AG04450 (cell line): ENCODE data around the gene FAHD2A. TPM values are rescaled to one million over a fixed set of nuclear protein-coding genes. Genes with fewer than 3 reads are reported as not detected.
"Not testable (repeated sequence)": the region's sequence is repeated elsewhere in the genome, so short reads cannot be mapped to it uniquely, and the experiment has no call there.

ENCODE experiments used
- CTCF ChIA-PET: fragments of 300-600, 350-600 bp; formaldehyde crosslinking; extraction: SDS; loops from one replicate; lab custom pipeline; 2022; ENCODE audit warnings: antibody characterized with exemption, inconsistent platforms; lab: Charles Lee
- POLR2A ChIA-PET: fragments of 350-600 bp; formaldehyde crosslinking; extraction: SDS; loops from one replicate; lab custom pipeline; 2021; ENCODE audit warnings: antibody characterized with exemption, inconsistent platforms; lab: Yijun Ruan, JAX
- DNase-seq: peaks from one replicate; pipeline ENCODE4 v3.0.0-alpha.2; 2011; ENCODE audit warnings: low read depth, low spot score
- H3K27ac ChIP-seq: one replicate; pipeline ENCODE4 v1.5.1; 2012; ENCODE audit warnings: low read depth, low read length, control low read depth
- H3K27me3 ChIP-seq: one replicate; pipeline ENCODE4 v1.6.0; 2012; ENCODE audit warnings: low read length; ENCODE audit not compliant: control insufficient read depth, insufficient read depth
- H3K4me3 ChIP-seq: 2 replicates; pipeline ENCODE4 v1.5.1; 2011; ENCODE audit warnings: mild to moderate bottlenecking, low read depth, low read length, control low read depth
- H3K9me3 ChIP-seq: 2 replicates; pipeline ENCODE4 v1.5.1; 2012; ENCODE audit warnings: low read length; ENCODE audit not compliant: control insufficient read depth, insufficient read depth
- polyA plus RNA-seq: library from polyadenylated mRNA; depleted of rRNA; stranded (reverse); fragments of >200 nt; gene quantifications from 2 replicates; pipeline ENCODE4 v1.2.3, GENCODE V29; 2011
- TF ChIP-seq, protein P1 (sequence below): IDR thresholded peaks from 2 replicates; pipeline ENCODE4 v1.5.1; 2011; ENCODE audit warnings: low read depth, low read length, control low read depth, inconsistent platforms

The FAHD2A gene
- polyA plus RNA-seq, 1 experiment, result 24.9 TPM

GRCh38 chr2:95376311-95377215 lies 25.9 kb upstream of the FAHD2A start:
- H3K9me3 ChIP-seq, result no peaks in the 10 kb centered on the region
- TF ChIP-seq, protein P1, sequence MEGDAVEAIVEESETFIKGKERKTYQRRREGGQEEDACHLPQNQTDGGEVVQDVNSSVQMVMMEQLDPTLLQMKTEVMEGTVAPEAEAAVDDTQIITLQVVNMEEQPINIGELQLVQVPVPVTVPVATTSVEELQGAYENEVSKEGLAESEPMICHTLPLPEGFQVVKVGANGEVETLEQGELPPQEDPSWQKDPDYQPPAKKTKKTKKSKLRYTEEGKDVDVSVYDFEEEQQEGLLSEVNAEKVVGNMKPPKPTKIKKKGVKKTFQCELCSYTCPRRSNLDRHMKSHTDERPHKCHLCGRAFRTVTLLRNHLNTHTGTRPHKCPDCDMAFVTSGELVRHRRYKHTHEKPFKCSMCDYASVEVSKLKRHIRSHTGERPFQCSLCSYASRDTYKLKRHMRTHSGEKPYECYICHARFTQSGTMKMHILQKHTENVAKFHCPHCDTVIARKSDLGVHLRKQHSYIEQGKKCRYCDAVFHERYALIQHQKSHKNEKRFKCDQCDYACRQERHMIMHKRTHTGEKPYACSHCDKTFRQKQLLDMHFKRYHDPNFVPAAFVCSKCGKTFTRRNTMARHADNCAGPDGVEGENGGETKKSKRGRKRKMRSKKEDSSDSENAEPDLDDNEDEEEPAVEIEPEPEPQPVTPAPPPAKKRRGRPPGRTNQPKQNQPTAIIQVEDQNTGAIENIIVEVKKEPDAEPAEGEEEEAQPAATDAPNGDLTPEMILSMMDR, result no peak
- no peak overlapping the region for H3K4me3 ChIP-seq
- H3K27ac ChIP-seq, result no peak overlapping the region
- CTCF ChIA-PET, result no interaction called here
- POLR2A ChIA-PET, result no interaction called here
- no peak for DNase-seq
- H3K27me3 ChIP-seq, result peaks cover 2% of the 10 kb centered on the region

DNA sequence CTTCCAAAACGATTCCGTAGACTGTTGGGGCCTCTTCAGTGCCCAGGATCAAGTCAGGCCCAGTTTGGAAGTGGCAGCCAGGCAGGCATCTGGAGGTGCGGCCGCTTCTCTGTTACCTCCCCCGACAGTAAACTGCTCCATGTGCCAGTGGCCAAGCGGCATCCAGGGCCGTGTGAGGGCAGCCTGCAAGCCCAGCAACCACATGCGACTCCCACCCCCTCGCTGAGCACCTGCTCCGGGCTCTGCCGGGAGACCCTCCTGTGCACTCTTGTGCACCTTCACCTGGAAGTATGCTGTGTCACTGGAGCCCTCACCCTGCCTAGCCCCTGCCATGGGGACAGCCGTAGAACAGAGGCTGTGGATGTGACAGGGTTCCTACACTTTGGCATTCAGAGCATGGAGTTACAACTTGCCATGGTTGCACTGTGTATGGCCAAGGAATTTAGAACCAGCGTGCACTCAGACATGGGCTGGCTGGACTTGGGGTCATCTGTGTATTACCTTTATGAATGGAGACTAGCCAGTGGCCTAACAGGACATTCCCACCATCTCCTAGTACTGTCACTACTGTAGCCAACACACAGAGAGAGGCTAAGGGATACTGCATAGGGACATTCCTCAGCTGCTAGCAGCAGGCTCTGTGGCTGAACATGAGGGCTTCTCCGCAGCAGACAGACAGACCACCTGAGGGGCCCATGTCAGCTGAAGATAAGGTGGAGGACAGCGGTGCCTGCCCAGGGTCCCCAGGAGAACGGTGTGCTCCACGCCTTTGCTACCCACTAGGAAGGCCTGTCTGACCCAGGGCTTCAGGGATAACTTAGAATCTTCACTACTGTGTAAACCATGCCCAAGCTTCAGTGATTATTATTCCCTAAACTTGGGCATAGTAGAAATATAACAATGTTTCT lies 25.0 kb upstream of the FAHD2A start:
- H3K9me3 ChIP-seq, result no peaks in the 10 kb centered on the region
- CTCF ChIA-PET, result interaction anchor here (4.1 kb wide), 1 partner anchor 12 kb away, joined by 15 read pairs; no protein-coding TSS in a partner anchor
- peaks cover 2% of the 10 kb centered on the region for H3K27me3 ChIP-seq
- TF ChIP-seq, protein P1, result no peak
- POLR2A ChIA-PET, result no interaction called here
- no peak for DNase-seq
- no peak overlapping the region for H3K4me3 ChIP-seq
- no peak overlapping the region for H3K27ac ChIP-seq

DNA sequence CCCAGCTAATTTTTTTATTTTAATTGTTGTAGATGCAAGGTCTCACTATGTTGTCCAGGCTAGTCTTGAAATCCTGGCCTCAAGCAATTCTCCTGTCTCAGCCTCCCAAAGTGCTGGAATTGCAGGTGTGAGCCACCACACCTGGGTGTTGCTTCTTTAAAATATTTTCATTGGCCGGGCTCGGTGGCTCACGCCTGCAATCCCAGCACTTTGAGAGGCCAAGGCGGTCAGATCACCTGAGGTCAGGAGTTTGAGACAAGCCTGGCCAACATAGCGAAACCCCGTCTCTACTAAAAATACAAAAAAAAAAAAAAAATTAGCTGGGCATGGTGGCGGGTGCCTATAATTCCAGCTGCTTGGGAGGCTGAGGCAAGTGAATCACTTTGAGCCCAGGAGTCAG lies 24.2 kb upstream of the FAHD2A start:
- CTCF ChIA-PET, result interaction anchor here (4.1 kb wide), 1 partner anchor 11 kb away, joined by 15 read pairs; no protein-coding TSS in a partner anchor
- H3K9me3 ChIP-seq, H3K27ac ChIP-seq, H3K27me3 ChIP-seq, POLR2A ChIA-PET, H3K4me3 ChIP-seq, DNase-seq: not testable (repeated sequence)

DNA sequence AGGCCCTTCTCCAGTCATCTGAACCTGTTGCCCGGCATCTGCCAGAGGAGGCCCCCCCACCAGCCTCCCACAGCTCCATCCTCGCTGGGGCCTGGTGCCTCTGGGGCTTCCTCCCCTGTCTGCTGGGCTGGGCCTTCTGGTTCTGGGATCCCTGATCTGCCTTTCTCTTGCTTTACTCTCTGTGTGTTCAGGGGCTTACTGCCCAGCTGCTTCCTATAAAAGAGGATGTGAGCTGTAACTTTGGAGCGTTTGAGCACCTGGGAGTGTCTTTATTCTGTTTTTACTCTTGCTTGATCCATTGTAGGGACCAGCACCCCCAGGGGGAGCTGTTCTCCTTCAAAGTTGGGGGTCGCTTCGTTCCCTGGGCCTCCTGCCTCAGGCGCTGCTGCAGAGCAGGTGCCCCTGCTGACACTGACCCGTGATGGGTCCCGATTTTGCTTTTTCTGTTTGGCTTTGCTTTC lies 23.1 kb upstream of the FAHD2A start:
- Histone ChIP-seq H3K9me3 (no peaks in the 10 kb centered on the region), H3K4me3 (no peak overlapping the region), H3K27ac (no peak overlapping the region), H3K27me3 (peaks cover 2% of the 10 kb centered on the region)
- no peak for DNase-seq
- TF ChIP-seq, protein P1, result no peak; the same call in 1 of the 2 replicates
- CTCF ChIA-PET, result interaction anchor here (0.9 to 4.1 kb wide), 2 partner anchors 10 to 21 kb away, joined by 3 to 15 read pairs; no protein-coding TSS in a partner anchor
- POLR2A ChIA-PET, result no interaction called here

- no peaks in the 10 kb centered on the region; the same call in 1 of the 2 replicates for H3K9me3 ChIP-seq
- H3K27me3 ChIP-seq, result peaks cover 2% of the 10 kb centered on the region
- no peak overlapping the region for H3K27ac ChIP-seq
- no peak for DNase-seq
- POLR2A ChIA-PET, result no interaction called here
- TF ChIP-seq, protein P1, result no peak
- H3K4me3 ChIP-seq, result no peak overlapping the region
- CTCF ChIA-PET, result interaction anchor here (0.9 to 4.1 kb wide), 2 partner anchors 9 to 22 kb away, joined by 3 to 15 read pairs; no protein-coding TSS in a partner anchor
Measured at GRCh38 chr2:95380280-95380679, 22.2 kb upstream of the FAHD2A start.
